ENCODE data around the gene FKBP11. TPM values are rescaled to one million over a fixed set of nuclear protein-coding genes. Genes with fewer than 3 reads are reported as not detected.
A peak's percentile ranks its signal among the peaks of the same experiment; 100 is the strongest.

Gene FKBP11
- total RNA-seq (2014; rRNA removed; shearing (Covaris generic)), result 12.1 and 14.2 TPM in 2 replicates

DNA sequence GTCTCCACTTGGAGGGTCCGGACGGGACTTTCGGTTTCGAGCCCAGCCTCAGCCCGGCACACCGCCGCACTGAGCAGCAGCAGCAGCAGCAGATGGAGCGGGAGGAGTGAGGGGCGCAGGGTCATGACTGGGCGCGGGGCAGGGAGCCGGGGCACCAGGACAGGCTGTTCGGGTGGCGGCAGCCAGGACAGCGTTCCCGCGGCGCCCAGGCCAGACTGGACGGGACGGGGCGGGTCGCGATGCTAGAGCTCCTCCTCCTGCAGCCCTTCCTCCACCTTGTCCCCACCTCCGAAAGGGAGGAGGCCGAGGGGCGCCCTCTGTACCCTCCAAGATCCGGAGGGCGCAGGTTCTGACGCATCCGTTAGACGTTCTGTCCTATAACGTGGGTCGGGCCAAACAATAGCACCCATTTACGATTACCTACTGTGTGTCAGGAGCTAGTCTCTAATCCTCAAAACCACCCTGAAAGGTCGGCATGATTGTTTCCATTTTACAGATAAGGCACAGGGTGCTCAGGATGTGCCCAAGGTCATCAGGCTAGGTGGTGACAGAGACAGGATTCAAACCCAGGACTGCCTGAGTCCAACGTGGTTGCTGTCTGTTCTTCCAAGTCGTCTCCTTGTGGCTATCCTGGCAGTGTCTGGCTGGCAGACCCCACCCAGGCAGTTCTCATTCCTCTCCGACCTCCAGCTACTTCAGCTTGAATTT lies at the start of gene FKBP11:
TSS of gene FKBP11 (minus strand) at position 189 of the 708 bp plus-strand sequence. CDS start at position 125, 64 bp downstream.
- no peak for DNase-seq (ENCODE audit: low spot score)

GRCh38 chr12:48973941-48974673 lies 48.8 kb upstream of the FKBP11 start:
- DNase-seq (ENCODE audit: low spot score), result no peak

- no peak for DNase-seq (ENCODE audit: low spot score)
These were observed 48.2 kb upstream of the FKBP11 start for GRCh38 chr12:48973531-48973930.

GRCh38 chr12:48972952-48973483 lies 47.7 kb upstream of the FKBP11 start:
- no peak for DNase-seq (ENCODE audit: low spot score)

GRCh38 chr12:48972213-48972951 lies 47.1 kb upstream of the FKBP11 start:
- no peak for DNase-seq (ENCODE audit: low spot score)

DNA sequence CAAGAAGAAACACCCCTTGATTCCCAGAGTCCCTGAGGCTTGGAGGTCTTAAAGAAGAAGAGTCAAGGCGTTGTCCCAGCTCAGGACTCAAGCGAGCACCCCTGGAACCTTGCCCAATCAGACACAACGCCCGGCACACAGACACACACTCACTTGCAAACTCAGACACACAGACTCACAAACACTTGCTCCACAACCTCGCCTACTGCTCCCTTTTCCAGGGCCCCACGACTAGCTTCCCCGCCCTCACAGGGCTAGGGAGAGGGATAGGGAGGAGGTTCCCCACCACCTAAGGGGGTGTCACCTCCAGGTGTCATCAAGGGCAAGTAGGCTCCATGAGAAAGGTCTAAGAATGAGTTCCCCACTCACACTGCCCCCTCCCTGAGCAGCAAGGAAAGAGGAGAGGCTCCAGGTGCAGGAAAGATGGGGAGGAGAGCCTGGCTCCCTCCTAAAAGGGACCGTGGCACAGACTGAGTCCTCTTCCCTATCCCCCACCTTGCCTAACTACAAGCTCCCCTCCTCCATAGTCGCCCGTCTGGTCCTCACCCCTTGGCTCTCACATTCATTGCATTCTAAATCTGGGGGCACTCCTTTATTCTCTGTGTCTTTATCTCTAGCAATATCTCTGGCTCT lies 45.5 kb upstream of the FKBP11 start:
- DNase-seq (ENCODE audit: low spot score), result no peak

GRCh38 chr12:48969833-48970701 lies 44.8 kb upstream of the FKBP11 start:
- no peak for DNase-seq (ENCODE audit: low spot score)

DNA sequence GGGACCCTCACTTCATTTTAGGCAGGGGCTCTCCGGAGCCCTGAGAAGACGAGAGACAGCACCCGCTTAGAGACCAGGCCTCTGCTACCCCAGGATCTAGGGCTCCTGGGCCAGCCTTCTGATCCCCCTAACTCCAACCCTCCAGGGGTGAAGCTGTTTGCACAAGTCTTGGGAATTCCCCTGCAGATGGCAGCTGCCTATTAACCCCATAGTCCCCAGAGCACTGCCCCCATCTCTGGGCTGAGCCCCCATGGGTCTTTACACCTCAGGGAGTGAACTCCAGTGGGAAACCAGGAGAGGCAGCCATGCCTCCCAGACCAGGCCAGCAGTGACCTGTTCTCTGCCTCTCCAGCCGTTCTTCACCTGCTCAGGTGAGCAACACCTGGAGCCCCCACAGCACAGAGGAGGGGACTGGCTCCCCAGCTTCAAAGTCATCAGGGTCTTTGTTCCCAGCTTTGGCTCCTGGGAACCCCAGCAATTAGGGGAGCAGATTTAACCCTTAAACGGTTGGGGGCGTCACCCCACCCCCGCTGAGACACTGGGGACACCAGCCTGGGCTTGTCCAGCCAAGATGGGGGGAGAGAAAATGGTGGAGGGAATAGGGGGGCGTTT lies 44.0 kb upstream of the FKBP11 start:
- DNase-seq (ENCODE audit: low spot score), result no peak

- DNase-seq (ENCODE audit: low spot score), result no peak
These were observed 43.2 kb upstream of the FKBP11 start for GRCh38 chr12:48968467-48968866.

GRCh38 chr12:48967991-48968390 lies 42.7 kb upstream of the FKBP11 start:
- no peak for DNase-seq (ENCODE audit: low spot score)

DNA sequence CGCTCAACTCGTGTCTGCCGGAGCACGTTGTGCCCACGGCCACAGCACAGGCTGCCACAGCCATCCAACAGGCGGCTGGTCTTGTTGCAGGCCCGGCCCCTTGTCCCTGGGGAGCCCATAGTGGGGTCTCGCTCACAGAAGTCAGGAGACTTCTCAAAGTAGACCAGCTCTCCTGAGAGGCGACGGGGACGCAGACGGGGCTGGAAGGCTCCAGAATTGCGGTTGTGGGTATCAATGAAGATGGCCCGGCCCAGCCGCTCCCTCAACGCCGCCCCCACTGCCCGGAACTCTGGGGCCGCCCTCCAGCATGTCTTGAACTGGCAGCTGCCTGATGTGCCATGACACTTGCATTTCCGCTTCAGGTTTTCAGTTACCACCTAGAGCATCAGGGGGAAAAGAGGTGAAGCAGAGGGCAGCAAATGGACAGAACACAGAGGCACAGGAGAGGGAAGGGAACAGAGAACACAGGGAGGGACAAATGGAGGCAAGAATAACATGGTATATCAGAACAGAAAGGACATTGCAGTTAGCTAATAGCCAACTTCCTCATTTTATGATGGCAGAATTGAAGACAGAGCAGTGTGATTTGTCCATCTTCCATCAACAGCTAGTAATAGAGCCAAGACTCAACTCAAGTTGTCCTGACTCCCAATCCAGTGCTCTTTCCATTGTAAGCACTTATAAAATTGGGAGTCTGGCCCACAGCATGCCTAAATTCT lies 41.0 kb upstream of the FKBP11 start:
- no peak for DNase-seq (ENCODE audit: low spot score)

- DNase-seq (ENCODE audit: low spot score), result no peak
These were observed 40.1 kb upstream of the FKBP11 start for GRCh38 chr12:48965298-48965838.

- DNase-seq (ENCODE audit: low spot score), result no peak
These were observed 36.5 kb upstream of the FKBP11 start for GRCh38 chr12:48961801-48962200.

- DNase-seq (ENCODE audit: low spot score), result no peak
These were observed 36.0 kb upstream of the FKBP11 start for GRCh38 chr12:48961331-48961730.

DNA sequence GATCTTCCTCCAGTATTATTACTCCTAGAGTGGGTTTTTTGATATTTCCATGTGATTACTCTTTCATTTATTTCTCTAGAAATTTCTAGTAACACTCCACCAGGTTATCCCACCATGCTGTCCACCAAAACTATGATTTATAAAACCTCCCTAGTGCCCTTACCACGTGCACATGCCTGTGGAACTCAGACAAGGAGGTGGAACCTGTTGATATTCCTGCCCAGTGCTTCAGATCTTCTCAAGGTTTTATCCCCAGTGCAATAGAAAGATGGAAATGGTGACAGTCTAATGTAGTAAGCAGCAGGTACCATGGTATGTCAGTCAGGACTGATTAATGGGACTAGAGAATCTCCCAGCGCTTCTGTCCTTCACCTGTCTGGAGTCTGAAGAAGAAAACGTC lies 35.5 kb upstream of the FKBP11 start:
- no peak for DNase-seq (ENCODE audit: low spot score)

DNA sequence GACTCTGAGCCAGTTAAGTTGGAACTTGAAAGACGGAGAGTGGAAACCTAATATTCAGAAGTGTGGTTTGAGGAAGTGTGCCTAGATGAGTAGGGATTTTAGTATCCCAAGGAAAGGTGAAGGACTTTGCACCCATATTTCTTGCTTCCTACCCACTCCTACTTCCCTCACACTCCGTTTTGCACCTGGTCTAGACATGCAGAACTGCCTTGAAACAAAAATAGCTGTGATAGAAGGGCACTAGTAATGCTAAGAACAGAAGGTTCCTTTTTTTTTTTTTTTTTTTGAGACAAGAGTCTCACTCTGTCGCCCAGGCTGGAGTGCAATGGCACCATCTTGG lies 32.7 kb upstream of the FKBP11 start:
- no peak for DNase-seq (ENCODE audit: low spot score)

DNA sequence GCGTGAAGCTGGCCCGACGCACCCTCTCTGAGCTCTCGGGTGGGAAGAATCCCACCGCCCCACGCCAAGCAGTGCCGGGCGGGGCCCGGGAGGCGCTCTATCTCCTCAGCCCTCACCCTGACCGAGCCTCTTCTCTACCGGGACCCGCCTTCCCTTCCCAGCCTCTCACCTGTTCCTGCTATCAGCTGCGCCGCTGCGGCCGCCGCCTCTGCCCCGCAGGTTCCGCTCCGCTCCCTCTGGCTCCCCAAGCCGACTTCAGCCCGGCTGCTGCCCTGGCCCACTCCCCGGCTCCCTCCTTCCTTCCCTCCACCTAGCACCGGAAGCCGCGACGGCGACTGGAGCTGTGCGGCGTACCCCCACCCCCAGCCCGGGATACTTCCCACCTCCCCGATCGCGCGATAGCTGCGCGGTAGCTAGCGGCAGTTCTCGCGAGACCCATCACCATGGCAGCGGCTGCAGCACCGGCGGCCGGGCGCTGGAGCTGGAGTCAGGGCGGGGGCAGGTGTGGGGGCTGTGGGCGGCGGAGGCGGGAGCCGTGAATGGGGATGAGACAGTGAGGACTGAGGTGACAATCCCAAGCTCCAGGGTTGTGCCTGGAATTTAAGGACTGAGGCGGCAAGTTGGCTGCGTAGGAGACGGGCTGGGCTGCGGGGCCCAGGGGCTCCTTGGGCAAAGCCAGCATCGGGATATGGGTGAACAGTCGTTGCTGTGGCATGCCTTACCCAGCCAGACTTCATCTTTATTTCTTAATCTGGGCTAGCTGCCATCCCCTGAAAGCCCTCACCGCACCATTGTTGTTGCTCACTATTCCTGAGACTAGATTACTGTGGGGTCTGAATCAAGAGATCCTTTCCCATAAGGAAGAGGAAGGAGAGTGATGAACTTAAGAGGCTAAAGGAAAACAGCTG lies 32.1 kb upstream of the FKBP11 start, which contains the start of gene ARF3:
TSS of gene ARF3 (minus strand) at position 347 of the 908 bp plus-strand sequence. CDS start 16,392 bp downstream, outside the sequence.
- DNase-seq (ENCODE audit: low spot score), result peak; percentile 94
